NCI-H1048 (cell line): Measurements from ENCODE around the gene CEP250.
"Not testable (repeated sequence)": the region's sequence is repeated elsewhere in the genome, so short reads cannot be mapped to it uniquely, and the experiment has no call there.

Experiments used
- DNase-seq: peaks from one replicate; lab custom pipeline; 2025; lab: John Stamatoyannopoulos, UW

CEP250 gene

DNA sequence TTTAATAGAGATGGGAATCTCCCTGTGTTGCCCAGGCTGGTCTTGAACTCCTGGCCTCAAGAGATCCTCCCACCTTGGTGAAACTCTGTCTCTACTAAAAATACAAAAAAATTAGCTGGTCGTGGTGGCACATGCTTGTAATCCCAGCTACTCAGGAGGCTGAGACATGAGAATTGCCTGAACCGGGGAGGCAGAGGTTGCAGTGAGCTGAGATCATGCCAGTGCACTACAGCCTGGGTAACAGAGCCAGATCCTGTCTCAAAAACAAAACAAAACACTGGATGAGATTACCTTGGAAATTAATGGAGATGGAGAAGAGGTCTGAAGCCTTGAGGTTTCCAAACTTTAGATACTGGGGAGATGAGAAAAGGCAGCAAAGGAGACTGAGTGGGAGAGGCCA lies 2.1 kb downstream of the CEP250 start:
- not testable (repeated sequence) for DNase-seq

DNA sequence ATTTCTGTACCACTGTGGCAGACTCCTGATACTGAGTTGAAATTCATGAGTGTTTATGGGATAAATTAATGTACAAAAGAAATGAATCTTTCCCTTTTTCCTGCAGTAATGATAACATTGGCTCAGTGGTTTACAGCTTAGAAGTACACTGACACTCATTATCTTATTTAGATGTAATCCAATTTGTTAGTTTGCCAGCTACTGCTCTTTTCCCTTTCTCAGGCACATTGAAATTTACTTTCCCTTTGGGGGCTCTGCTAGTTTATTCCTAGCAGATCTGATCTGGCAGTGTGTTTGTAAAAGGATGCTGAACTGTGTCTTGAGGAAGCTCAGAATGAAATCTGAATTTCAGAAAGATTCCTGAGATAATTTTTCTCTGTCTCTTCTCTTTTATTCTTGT lies 3.0 kb downstream of the CEP250 start:
- no peak for DNase-seq

DNA sequence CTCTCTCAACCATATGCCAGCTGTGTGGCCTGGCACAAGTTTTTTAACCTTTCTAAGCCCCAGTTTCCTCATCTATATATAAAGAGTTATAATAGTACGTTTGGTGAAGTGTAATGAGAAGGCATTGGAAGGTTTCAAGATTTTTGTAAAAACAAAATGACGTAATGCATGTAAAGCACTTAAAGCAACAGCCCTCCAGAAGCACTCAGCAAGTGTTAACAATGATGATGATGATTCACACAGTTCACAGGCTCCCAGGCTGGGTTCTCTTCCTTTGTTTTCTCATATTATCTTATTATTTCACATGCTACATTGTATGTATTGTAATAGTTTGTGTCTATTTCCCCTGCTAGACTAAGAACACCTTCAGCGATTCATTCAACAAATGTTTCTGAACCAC lies 6.2 kb downstream of the CEP250 start:
- no peak for DNase-seq

DNA sequence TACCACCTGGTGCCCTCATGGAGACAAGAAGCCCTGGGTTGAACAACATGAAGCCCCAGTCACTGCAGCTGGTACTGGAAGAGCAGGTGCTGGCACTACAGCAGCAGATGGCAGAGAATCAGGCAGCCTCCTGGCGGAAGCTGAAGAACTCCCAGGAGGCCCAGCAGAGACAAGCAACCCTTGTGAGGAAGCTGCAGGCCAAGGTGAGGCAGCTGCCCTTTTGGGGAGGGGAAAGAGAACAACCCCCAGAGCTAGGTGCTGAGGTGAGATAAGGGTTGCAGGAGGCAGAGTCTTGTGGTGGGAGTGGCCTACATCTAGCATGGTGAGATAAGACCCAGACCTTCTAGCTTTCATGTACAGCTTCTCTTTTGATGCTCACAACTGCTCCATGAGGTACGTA lies 7.0 kb downstream of the CEP250 start:
- no peak for DNase-seq

DNA sequence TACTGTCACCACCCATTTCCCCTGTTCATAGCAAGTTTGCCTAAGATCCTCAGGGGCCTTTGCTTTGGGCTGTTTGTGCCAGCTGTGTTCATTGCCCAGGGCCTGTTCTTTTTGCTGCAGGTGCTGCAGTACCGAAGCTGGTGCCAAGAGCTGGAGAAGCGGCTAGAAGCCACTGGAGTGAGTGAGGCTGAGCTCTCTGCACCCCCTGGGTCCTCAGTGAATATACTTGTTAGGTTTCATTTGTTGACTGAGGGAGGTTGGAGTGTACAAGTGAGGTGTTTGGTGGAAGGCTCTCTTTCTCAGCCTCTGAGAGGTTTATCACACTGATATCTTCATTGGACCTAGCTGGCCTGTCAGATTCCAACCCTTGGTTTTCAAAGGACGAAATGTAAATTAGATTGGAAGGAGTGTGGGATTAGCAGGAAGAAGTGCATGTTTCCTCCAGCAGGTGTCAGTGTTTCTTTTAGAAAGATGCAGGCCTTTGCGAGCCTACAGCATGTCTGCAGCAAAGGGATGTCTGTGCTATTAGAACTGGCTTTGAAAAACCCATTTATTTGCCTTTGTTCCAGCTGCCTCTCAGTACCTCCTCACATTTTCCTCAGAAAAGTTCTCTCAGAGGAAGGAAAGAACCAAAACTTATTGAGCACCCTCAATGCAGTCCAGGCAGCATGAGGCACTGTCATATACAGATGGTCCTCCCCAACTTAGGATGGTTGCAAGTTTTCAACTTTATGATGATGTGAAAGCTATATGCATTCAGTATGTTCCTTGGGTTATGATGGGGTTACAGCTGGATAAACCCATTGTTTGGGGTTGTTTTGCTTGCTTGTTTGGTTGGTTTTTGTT lies 8.3 kb downstream of the CEP250 start:
- DNase-seq: no peak

DNA sequence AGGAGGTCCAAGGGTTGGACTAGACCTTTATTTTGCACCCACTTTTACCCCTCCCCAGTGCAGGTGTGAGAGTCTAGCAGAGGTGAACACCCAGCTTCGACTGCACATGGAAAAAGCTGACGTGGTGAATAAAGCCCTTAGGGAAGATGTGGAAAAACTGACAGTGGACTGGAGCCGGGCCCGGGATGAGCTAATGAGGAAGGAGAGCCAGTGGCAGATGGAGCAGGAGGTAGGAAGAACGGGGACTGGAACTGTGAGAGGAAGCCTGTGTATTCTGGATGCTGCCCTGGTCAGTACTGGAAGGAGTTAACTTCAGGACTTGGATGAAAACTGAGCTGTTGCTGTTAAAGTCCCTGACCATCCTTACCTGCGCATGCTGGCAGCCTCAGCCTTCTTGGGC lies 10.6 kb downstream of the CEP250 start:
- DNase-seq: no peak

DNA sequence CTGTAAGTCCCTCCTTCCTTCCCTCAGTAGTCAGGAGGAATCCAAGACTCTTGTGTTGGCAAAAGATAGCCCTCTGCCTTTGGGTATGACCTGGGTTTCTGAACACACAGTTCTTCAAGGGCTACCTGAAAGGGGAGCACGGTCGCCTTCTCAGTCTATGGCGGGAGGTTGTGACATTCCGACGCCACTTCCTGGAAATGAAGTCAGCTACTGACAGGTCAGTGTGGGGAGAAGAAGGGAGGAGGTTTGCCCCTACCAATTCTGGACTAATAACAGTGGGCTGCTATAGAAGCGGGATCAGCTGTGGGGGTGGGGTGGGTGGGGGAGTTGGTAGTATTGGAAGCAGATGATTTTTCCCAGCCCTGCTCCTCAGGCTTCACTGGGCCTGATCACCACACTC lies 11.5 kb downstream of the CEP250 start:
- no peak for DNase-seq

DNA sequence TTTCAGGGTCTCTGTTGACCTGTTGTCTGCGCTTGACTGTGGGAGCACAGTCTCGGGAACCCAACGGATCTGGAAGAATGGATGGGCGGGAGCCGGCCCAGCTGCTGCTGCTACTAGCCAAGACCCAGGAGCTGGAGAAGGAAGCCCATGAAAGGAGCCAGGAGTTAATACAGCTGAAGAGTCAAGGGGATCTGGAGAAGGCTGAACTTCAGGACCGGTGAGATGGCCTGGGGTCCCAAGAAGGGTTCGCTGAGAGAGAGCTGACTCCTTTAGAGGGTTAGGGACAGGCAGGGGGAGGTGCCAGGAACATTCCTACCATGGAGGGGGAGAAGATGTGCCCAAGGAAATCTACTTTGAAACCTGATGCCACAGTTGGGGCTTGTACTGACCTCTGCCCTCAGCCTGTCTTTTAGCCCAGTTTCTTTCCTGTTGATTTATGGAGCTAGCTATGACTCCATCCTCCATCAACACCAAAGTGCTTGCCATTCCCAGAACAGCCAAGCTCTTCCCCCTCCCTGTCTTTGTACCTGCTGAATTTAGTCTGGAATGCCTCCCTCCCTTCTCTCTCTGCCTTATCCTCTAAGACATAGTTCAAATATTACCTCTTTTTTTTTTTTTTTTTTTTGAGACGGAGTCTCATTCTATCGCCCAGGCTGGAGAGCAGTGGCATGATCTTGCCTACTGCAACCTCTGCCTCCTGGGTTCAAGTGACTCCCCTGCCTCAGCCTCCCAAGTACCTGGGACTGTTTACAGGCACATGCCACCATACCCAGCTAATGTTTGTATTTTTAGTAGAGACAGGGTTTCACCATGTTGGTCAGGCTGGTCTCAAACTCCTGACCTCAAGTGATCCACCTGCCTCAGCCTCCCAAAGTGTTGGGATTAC lies 12.2 kb downstream of the CEP250 start:
- no peak for DNase-seq

DNA sequence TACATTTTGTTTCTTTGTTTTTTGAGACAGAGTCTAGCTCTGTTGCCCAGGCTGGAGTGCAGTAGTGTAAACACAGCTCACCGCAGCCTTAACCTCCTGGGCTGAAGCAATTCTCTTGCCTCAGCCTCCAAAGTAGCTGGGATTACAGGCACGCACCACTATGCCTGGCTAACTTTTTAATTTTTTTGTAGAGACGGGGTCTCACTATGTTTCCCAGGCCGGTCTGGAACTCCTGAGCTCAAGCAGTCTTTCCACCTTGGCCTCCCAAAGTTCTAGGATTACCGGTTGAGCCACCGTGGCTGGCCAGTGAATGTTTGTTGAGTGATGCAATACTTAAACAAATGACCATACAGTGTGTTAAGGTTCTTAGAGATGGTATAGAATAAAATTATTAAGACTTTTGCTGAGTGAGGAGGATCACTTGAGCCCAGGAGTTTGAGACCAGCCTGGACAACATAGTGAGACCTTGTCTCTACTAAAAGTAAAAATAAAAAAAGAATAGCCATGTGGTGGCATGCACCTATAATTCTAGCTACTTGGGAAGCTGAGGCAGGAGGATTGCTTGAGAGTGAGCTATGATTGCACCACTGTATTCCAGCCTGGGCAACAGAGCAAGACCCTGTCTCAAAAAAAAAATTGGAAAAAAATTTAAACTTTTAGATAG lies 13.4 kb downstream of the CEP250 start:
- no peak for DNase-seq

DNA sequence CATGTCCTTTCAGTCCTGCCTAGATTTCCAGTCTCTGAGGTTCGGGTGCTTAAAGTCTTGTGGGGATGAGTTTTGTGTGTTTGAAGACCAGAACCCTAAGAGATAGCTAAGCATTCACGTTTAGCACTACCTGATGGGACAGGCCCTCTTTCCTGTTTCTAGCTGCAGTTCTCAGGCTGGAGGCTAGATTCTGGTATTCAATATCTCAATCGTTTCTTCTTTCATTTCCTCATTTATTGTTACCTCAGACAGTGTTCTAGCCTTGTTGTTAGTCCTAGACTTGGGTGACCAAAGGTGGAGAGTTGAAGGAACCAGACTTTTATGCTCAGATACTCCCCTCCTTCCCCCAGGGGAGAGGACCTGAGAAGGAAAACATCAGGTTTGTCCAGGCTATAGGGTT lies 16.8 kb downstream of the CEP250 start:
- DNase-seq: no peak

DNA sequence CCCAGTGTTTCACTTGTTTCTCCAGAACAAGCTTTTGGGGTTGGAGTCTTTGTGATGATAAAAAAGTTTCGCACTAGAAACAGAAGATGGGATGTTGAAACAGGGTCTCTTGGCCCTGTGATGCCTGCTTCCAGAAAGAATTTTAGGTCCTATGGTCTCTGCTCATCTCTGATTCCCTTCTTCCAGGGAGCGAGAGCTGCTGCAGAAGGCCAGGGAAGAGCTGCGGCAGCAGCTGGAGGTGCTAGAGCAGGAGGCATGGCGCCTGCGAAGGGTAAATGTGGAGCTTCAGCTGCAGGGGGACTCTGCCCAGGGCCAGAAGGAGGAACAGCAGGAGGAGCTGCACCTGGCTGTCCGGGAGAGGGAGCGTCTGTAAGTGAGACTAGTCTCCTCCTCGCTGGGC lies 18.3 kb downstream of the CEP250 start:
- DNase-seq: no peak

DNA sequence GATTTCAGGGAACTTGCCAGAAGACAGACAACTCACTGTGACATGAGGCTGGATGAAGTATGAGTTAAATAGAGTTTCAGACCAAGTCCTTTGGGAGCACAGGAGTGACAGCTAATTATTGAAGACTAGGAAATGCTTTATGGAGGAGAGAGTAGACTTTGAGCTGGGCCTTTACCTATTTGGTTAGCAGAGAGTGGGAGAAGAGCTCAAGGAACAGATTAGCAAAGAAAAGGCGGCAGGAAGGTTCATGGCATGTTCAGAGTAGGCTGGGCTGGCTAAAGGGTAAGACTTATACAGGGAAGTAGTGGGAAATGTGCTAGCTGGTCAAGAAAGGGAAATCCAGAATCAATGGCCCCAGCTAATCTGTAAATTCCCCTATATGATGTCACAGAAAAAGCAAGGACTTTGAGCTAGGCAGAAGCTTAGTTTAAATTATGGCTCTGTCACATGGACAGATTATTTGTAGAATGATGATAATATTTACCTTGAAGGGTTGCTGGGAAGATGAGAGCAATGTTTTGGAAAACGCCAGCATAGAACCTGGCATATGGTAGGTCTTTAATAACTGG lies 19.0 kb downstream of the CEP250 start:
- no peak for DNase-seq

DNA sequence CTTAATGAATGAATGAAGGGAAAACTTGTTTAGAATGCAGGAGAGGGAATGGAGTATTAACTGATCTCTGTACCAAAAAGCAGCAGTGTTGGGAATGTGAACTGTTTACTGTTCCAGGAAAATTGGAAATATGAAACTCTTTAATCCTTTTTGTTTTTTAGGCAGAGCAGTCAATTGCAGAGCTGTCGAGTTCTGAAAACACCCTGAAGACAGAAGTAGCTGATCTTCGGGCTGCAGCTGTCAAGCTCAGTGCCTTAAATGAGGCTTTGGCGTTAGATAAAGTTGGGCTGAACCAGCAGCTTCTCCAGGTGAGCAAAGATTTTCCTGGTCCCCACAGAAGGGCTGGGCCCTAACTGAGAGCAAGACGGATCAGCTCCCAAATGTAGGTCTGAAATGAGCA lies 20.9 kb downstream of the CEP250 start:
- DNase-seq: no peak

DNA sequence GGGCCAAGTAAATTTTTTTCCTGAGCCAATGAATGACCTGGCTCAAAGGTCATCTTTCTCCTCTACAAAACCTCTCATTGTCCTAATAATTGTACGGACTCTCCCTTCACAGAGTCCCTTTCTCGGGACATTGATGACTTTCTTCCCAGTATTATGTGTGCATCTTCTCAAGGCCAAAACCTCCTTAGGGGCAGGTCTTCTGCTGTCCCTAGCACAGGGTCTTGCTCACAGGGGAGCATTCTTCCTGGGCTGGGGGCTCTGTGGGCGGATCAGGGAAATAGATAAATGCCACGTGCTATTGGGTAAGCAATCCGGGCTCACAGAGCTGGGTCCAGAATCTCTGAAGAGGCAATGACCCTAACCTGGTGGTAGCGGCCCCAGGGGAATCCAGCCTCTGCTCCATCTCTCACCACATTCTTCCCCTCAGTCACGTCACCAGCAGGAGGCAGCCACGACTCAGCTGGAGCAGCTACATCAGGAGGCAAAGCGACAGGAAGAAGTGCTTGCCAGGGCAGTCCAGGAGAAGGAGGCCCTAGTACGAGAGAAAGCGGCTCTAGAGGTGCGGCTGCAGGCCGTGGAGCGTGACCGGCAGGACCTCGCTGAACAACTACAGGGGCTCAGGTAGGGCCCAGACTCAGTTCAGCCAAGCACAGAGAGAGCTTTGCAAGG lies 23.5 kb downstream of the CEP250 start:
- no peak for DNase-seq

DNA sequence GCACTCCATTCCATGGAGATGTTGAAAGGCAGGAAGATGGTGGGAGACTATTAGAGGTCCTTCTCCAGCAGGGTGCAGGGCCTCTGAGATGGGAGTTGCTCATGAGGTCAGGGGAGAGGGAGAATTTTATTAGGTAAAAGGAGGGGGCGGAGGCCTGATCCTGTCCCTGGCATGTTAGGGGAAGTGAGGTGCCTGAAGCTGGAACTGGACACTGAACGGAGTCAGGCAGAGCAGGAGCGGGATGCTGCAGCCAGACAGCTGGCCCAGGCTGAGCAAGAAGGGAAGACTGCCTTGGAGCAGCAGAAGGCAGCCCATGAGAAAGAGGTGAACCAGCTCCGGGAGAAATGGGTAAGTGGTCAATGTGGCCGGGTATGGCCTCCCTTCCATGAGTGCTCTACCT lies 24.4 kb downstream of the CEP250 start:
- DNase-seq: no peak

DNA sequence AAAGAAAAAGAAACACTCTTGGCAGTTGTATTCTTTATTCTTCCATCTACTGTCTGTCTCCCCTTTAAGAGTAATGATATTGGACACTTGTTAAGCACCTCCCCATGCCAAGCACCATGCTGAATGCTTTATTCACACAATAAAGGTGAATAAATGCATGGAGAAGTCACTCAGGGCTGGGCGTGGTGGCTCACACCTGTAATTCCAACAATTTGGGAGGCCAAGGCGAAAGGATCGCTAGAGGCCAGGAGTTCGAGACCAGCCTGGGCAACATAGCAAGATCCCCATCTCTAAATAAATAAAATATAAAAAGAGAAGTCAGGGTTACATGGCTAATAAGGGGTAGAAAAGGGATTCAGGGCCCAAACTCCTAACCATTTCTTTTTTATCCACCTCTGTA lies 32.1 kb downstream of the CEP250 start:
- no peak for DNase-seq

DNA sequence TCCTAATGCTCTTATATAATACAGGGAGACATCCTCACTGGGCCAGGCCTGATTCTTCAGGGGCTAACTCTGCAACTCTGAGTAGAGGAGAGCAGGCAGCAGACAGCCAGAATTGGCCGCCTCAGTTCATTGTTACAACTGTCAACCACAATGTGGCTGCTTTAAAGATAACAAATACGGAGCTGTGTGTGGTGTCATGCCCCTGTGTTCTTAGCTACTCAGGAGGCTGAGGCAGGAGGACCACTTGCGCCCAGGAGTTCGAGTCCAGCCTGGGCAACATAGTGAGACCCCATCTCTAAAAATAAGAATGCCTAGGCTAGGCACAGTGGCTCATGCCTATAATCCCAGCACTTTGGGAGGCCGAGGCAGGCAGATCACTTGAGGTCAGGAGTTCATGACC lies 34.3 kb downstream of the CEP250 start:
- DNase-seq: no peak

DNA sequence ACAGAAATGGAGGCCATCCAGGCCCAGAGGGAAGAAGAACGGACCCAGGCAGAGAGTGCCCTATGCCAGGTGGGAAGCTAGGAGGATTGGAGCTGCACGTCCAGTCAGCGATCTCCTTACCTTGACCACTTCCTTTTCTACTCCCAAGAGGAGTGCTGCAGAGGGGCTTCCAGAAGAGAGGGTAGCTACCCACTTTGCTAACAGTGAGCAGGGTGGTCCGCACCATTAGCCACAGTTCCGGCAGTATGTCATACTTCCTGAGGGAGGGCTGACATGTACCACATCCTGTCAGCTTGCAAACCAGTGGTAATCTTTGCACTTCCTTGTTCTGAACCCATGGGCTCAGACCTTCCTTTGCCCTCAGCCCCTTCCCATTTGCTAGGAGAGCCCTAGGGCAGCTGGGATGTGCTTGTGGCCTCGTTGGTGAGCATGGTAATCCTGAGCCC lies 35.4 kb downstream of the CEP250 start:
- no peak for DNase-seq

DNA sequence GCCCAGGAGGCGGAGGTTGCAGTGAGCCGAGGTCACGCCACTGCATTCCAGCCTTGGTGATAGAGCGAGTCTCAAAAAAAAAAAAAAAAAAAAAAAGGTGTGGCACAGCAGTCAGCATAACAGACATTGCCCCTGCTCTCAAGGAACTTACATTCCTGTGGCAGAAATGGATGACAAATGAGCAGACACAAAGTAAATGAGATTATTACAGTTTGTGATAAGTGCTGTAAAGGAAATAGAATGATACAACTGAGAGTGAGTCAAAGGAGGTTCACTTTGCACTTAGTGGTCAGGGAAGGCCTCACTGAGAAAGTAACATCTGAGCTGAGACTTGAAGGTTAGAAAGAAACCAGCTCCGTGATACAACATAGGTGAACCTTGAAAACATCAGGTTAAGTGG lies 36.4 kb downstream of the CEP250 start:
- DNase-seq: no peak

DNA sequence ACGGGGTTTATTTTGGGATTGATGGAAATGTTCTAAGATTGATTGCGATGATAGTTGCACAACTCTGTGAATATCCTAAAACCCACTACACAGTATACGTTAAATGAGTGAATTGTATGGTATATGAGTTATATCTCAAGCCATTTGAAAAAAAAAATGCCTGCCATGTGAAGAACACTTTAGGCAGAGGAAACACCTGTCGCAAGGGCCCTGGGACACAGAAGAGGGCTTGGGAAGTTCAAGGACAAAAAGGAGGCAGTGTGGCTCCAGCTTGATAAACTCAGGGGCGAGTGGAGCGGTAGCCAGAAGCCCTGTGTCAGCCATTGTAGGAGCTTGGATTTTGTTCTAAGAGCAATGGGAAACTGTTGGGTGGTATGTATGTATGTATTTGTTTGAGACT lies 37.0 kb downstream of the CEP250 start:
- DNase-seq: no peak

DNA sequence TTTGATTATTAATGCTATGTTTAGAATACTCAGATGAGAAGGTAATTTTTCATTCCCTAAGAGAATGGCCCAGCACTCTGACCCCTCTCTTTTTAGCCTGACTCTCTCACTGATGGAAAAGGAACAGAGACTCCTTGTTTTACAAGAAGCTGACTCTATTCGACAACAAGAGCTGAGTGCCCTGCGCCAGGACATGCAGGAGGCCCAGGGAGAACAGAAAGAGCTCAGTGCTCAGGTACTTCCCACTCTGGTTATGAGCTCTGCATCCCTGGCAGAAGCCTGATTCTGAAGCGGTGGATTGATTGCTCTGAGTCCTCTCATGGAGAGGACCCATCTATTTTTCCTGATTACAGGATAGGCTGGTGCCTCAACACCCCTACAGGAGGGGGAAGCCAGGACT lies 41.1 kb downstream of the CEP250 start:
- no peak for DNase-seq

DNA sequence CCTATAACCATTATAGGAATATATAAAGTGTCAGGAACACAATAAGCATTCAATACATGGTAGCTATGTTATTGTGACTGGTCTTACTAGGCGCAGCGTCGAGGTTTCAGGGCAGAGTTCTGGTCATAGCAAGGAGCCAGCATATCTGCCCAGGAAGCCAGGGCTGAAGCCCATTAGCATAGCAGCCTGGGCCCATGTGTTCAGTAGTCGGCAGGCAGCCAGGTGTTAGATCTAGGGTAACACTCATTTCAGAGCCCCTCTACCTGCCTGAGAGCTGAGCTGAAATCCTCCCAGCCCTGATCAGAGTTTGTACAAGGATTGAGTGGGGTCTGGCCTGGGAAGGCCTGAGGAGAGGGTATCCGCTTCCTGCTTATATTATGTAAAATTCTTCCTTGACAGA lies 41.9 kb downstream of the CEP250 start:
- no peak for DNase-seq
